ENCODE data around the gene RAP1GDS1. TPM values are rescaled to one million over a fixed set of nuclear protein-coding genes. Genes with fewer than 3 reads are reported as not detected.

RAP1GDS1 gene
- total and polyA plus RNA-seq, 2 of the 4 experiments (the other 2 are of a cell fraction) = 29.0 to 85.1 TPM

DNA sequence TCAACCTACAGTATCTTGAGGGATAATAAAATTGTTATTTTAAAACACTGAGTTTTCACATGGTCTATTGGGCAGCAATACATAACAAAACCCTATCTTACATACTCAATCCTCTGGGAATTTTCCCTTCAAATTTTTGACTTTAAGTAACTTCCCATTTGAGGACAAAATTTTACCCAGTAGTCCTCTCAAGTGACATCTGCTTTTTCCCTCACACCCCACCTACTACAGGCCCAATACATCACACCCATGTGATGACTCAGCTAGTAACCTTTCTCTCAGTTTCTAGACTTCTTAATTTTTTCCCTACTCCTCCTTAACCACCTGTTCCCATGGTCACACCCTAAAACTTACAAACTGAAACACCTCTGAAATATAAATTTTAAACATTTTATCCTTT lies 12.2 kb upstream of the RAP1GDS1 start:
- Histone ChIP-seq H3K36me3 (ENCODE audit: control insufficient read depth, insufficient read depth, low read length) (no peaks in the 10 kb centered on the region), H3K9me3 (ENCODE audit: control insufficient read depth, insufficient read depth, low read length) (no peaks in the 10 kb centered on the region), H3K4me1 (ENCODE audit: control insufficient read depth, insufficient read depth, low read length) (no peaks in the 10 kb centered on the region), H3K4ac (ENCODE audit: low read depth, low read length) (no peak overlapping the region), H3K27me3 (ENCODE audit: control insufficient read depth, insufficient read depth, low read length) (no peaks in the 10 kb centered on the region), H4K8ac (ENCODE audit: low read depth in 2 of 2, low read length in 2 of 2) (no peak overlapping the region), H3K9ac (ENCODE audit: low read depth, low read length) (no peak overlapping the region), H3K79me1 (ENCODE audit: low read depth in 1 of 2, low read length in 2 of 2) (no peaks in the 10 kb centered on the region), H3K18ac (ENCODE audit: low read depth, low read length) (no peak overlapping the region), H2AFZ (replicated peaks; ENCODE audit: low read length, poor library complexity) (no peak overlapping the region), H2BK120ac (ENCODE audit: low read depth, low read length) (no peak overlapping the region), H3K4me3 (ENCODE audit: insufficient read depth, low read depth, low read length) (no peak overlapping the region), H2BK5ac (ENCODE audit: low read depth, low read length, poor library complexity, severe bottlenecking) (no peak overlapping the region), H2BK20ac (ENCODE audit: low read depth, low read length) (no peak overlapping the region), H2AK9ac (replicated peaks; ENCODE audit: low read depth, low read length, poor library complexity) (no peak overlapping the region), H3K27ac (ENCODE audit: insufficient read depth, low read length) (no peak overlapping the region), H4K5ac (ENCODE audit: low read depth, low read length) (no peak overlapping the region), H3K4me2 (ENCODE audit: low read depth, low read length) (no peak overlapping the region), H3K9me1 (ENCODE audit: insufficient read depth, low read length) (no peaks in the 10 kb centered on the region), H3K23ac (ENCODE audit: low read depth, low read length) (no peak overlapping the region), H2AK5ac (ENCODE audit: low read depth, low read length) (no peak overlapping the region), H2BK15ac (ENCODE audit: low read depth, low read length) (no peak overlapping the region), H4K91ac (ENCODE audit: insufficient read depth, low read depth, low read length) (no peak overlapping the region), H3K14ac (replicated peaks; ENCODE audit: low read depth, low read length) (no peak overlapping the region), H3K56ac (ENCODE audit: extremely low read depth, insufficient read depth, low read length) (no peak overlapping the region), H4K20me1 (ENCODE audit: insufficient read depth, low read length) (no peaks in the 10 kb centered on the region)
- dilution Hi-C loops (cut with HindIII; ENCODE audit: low sequenced_read_pairs, unreplicated experiment) (no loop called here), intact Hi-C loops (cut with micrococcal nuclease) (no loop called here), in situ Hi-C loops (cut with MboI; ENCODE audit: low sequenced_read_pairs) (no loop called here)
- ChIA-PET CTCF (no interaction called here), POLR2A (ENCODE audit: unreplicated experiment) (no interaction called here)
- BruUV-seq (replicated peaks) = no TSS peak
- DNase-seq = no peak
- no peak for TF ChIP-seq FOS (IDR thresholded peaks at IDR 0.05; ENCODE audit: low read depth, low read length)
- TF ChIP-seq, protein P1, sequence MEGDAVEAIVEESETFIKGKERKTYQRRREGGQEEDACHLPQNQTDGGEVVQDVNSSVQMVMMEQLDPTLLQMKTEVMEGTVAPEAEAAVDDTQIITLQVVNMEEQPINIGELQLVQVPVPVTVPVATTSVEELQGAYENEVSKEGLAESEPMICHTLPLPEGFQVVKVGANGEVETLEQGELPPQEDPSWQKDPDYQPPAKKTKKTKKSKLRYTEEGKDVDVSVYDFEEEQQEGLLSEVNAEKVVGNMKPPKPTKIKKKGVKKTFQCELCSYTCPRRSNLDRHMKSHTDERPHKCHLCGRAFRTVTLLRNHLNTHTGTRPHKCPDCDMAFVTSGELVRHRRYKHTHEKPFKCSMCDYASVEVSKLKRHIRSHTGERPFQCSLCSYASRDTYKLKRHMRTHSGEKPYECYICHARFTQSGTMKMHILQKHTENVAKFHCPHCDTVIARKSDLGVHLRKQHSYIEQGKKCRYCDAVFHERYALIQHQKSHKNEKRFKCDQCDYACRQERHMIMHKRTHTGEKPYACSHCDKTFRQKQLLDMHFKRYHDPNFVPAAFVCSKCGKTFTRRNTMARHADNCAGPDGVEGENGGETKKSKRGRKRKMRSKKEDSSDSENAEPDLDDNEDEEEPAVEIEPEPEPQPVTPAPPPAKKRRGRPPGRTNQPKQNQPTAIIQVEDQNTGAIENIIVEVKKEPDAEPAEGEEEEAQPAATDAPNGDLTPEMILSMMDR (conservative IDR thresholded peaks at IDR 0.05; ENCODE audit: low read depth, low read length) = no peak
- TF ChIP-seq CHD1 (IDR thresholded peaks at IDR 0.05; ENCODE audit: low read depth, low read length) = no peak
- TF ChIP-seq, protein P2, sequence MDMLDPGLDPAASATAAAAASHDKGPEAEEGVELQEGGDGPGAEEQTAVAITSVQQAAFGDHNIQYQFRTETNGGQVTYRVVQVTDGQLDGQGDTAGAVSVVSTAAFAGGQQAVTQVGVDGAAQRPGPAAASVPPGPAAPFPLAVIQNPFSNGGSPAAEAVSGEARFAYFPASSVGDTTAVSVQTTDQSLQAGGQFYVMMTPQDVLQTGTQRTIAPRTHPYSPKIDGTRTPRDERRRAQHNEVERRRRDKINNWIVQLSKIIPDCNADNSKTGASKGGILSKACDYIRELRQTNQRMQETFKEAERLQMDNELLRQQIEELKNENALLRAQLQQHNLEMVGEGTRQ (IDR thresholded peaks at IDR 0.05; ENCODE audit: low read depth, low read length) = no peak
- TF ChIP-seq RFX5 (IDR thresholded peaks at IDR 0.05; ENCODE audit: low read depth, low read length) = no peak
- no peak for TF ChIP-seq POLR2A (IDR thresholded peaks at IDR 0.05; ENCODE audit: low read depth, low read length)
- no peak for TF ChIP-seq MAFK (IDR thresholded peaks at IDR 0.05; ENCODE audit: low read depth, low read length)
- no peak for TF ChIP-seq CEBPB (IDR thresholded peaks at IDR 0.05; ENCODE audit: low read depth, low read length)
- TF ChIP-seq RCOR1 (IDR thresholded peaks at IDR 0.05; ENCODE audit: insufficient replicate concordance, low read length) = no peak
- TF ChIP-seq MAZ (IDR thresholded peaks at IDR 0.05; ENCODE audit: borderline replicate concordance, low read depth, low read length) = no peak
- ATAC-seq (ENCODE audit: low read depth) = no peak

Measured in IMR-90 (cell line).